H1 (cell line): ENCODE measurements around the gene TPH2.

Experiments
- CHD2 ChIP-seq: IDR thresholded peaks from 2 replicates; pipeline ENCODE4 v1.6.1; 2012; ENCODE audit warnings: low read length, improper control_type of control experiment
- CTCF ChIP-seq, 3 experiments: IDR thresholded peaks; 1 replicate in 2 of 3; 2 replicates in 1 of 3; pipeline versions ENCODE4 v1.5.1 to v1.6.1; 2011; ENCODE audit warnings: low read length in 3 of 3, mild to moderate bottlenecking in 3 of 3, inconsistent platforms in 2 of 3, low read depth in 1 of 3, moderate library complexity in 1 of 3; ENCODE audit not compliant: insufficient read depth in 1 of 3; ENCODE audit errors: control extremely low read depth in 1 of 3
- MAX ChIP-seq: IDR thresholded peaks from 2 replicates; pipeline ENCODE4 v1.6.1; 2012; ENCODE audit warnings: inconsistent platforms
- POLR2A ChIP-seq, 2 experiments: IDR thresholded peaks; 1 replicate in 1 of 2; 2 replicates in 1 of 2; pipeline ENCODE4 v1.6.1; 2011; ENCODE audit warnings: low read depth in 2 of 2, low read length in 2 of 2, mild to moderate bottlenecking in 2 of 2; ENCODE audit errors: control extremely low read depth in 1 of 2
- RFX5 ChIP-seq: IDR thresholded peaks from 2 replicates; pipeline ENCODE4 v1.6.1; 2011; ENCODE audit warnings: low read depth, low read length, improper control_type of control experiment, borderline replicate concordance
- TAF1 ChIP-seq: IDR thresholded peaks from 2 replicates; pipeline ENCODE4 v1.6.1; 2011; ENCODE audit warnings: mild to moderate bottlenecking, low read depth, low read length

DNA sequence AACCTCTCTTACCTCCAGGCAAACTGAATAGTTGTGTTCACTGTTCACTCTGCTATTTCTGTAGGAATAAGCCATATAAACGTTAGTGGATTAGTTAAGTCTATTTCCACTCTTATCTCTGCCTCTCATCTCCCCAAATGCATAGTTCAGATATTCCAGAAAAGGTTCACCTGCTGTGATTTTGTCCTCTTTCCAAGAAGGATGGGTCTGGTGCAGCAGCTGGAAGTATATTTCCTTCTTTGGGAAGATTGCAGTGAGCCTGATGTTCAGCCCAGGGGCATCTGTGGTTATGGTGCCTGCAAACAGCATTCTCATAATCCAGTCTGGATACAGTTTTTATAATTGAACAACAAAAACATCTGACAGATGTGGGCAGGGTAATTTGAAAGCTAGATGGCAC, 97.7 kb downstream of the TPH2 start:
- TF ChIP-seq MAX (no peak), TAF1 (no peak), CTCF (IDR thresholded peaks at IDR 0.05; ENCODE audit: control extremely low read depth in 1 of 3, insufficient read depth in 1 of 3, low read depth in 1 of 3, low read length in 3 of 3) (no peak), RFX5 (no peak), CHD2 (no peak), POLR2A (IDR thresholded peaks at IDR 0.05; ENCODE audit: control extremely low read depth in 1 of 2, low read depth in 2 of 2, low read length in 2 of 2) (no peak)
